Measurements from ENCODE around the gene MCM3.
A peak's percentile ranks its signal among the peaks of the same experiment; 100 is the strongest.

MCM3 gene

GRCh38 chr6:52304983-52305390 lies 20.4 kb upstream of the MCM3 start:
- DNase-seq (ENCODE audit: low spot score), result no peak
- no peak for TF ChIP-seq CTCF (IDR thresholded peaks at IDR 0.05)
- Histone ChIP-seq H3K27ac (peak overlapping the region; percentile 8 to 60), H3K4me3 (peak overlapping the region; percentile 47)

GRCh38 chr6:52303178-52303577 lies 18.6 kb upstream of the MCM3 start:
- DNase-seq (ENCODE audit: low spot score), result no peak
- no peak for TF ChIP-seq CTCF (IDR thresholded peaks at IDR 0.05)
- Histone ChIP-seq H3K27ac (no peak overlapping the region), H3K4me3 (no peak overlapping the region)

DNA sequence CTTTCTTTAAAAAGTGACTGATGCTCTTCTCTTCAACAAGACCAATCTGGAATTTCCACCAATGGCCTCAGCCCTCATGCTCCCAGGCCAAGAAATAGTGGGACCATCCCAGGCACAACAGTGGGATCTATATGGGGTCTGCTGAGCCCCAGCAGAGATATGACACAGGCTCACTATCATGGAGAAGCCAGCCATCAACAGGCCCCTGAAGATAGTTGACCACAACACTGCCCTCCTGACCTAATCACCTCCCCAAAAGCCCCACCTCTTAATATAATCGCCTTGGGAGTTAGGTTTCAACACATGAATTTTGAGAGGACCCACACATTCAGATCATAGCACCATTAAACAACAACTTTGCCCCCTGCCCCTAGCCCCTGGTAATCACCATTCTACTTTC lies 16.8 kb upstream of the MCM3 start:
- no peak overlapping the region for H3K27ac ChIP-seq
- TF ChIP-seq CTCF (IDR thresholded peaks at IDR 0.05), result no peak
- DNase-seq (ENCODE audit: low spot score), result no peak
- H3K4me3 ChIP-seq, result no peak overlapping the region

DNA sequence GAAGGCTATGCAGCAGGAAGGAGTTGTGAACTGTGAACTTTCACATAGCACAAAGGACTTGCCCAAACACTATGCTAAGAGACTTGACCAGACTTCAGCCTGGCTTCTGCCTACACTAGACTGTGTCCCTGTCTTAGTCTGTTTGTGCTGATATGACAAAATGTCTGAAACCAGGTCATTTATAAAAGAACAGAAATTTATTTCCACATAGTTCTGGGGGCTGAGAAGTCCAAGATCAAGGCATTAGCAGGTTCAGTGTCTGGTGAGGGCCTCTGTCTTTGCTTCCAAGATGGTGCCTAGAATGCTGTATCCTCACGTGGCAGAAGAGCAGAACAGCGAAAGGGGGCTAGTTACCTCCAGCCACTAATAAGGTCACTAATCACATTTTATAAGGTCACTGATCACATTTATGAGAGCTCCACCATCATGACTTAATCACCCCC lies 16.0 kb upstream of the MCM3 start:
- Histone ChIP-seq H3K4me3 (no peak overlapping the region), H3K27ac (no peak overlapping the region)
- no peak for TF ChIP-seq CTCF (IDR thresholded peaks at IDR 0.05)
- DNase-seq (ENCODE audit: low spot score), result no peak

DNA sequence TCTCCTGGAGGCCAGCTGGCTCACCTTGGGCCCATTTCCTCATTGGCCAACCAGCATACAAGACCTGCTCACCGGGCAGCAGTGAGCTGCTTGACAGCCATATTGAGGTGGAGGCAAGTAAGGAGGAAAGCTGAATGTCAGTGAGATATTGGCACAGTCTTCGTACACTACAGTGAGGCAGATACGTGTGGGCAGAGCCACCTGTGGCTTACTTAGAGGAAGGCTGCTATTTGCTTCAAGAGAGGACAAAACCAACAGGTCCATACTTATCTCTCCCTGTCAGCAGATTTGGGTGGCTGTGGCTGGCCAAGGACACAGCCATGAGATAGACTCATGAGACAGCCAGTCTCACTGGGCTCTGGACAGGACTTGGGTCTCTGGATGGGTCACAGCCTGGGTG lies 15.1 kb upstream of the MCM3 start:
- no peak overlapping the region for H3K27ac ChIP-seq
- no peak for TF ChIP-seq CTCF (IDR thresholded peaks at IDR 0.05)
- DNase-seq (ENCODE audit: low spot score), result no peak
- no peak overlapping the region for H3K4me3 ChIP-seq

DNA sequence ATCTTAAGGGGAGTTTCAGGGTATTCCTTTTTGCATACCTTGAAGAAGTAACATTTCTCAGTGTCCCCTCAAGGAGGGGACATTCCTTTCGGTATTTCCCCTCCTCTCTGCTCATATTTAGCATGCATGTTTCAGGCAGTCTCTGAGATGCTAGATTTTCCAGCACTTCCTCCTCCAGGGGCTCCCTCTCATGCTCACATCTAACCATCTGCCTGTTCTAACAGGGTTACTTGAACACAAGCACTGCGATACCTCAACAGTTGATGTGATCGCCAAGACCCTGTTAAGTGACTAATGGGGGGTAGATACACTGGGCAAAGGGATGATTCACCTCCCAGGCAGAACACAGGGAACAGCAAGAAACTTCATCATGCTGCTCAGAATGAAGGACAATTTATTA lies 12.9 kb upstream of the MCM3 start:
- no peak for DNase-seq (ENCODE audit: low spot score)
- Histone ChIP-seq H3K4me3 (no peak overlapping the region), H3K27ac (no peak overlapping the region)
- no peak for TF ChIP-seq CTCF (IDR thresholded peaks at IDR 0.05)

DNA sequence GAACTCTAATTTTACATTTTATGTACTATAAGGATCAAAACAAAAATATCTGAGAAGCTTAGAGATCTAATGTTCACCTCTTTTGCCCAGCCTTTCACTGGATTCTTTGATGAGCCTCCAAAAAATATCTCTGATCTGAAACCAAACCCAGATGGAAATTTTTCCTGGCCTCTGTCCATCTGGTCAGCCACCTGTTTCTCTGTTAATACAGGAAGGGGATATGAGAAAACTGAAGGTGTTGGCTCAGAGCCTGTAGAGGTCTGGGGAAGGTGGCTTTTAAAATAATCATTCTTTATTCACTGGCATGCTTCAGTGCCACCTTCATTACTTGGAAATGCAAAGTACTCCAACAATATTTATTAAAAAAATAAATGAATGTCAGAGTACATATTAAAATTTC lies 8.5 kb upstream of the MCM3 start:
- Histone ChIP-seq H3K4me3 (no peak overlapping the region), H3K27ac (no peak overlapping the region)
- no peak for TF ChIP-seq CTCF (IDR thresholded peaks at IDR 0.05)
- no peak for DNase-seq (ENCODE audit: low spot score)

Measured in coronary artery (tissue), 2 donors.